Glutamatergic neuron (in vitro differentiated cells): ENCODE results near the gene C20orf204. TPM values are rescaled to one million over a fixed set of nuclear protein-coding genes. Genes with fewer than 3 reads are reported as not detected.

ENCODE experiments used
- DNase-seq: peaks from one replicate; pipeline ENCODE4 v3.0.0; 2022
- H3K27ac Mint-ChIP-seq: one replicate; pipeline ENCODE4 v1.8.0; 2020; ENCODE audit warnings: mild to moderate bottlenecking, mixed read lengths, inconsistent platforms; ENCODE audit not compliant: unreplicated experiment
- H3K27me3 Mint-ChIP-seq: one replicate; pipeline ENCODE4 v1.8.0; 2020; ENCODE audit warnings: mild to moderate bottlenecking, moderate library complexity, mixed read lengths, inconsistent platforms; ENCODE audit not compliant: unreplicated experiment
- H3K36me3 Mint-ChIP-seq: one replicate; pipeline ENCODE4 v1.8.0; 2020; ENCODE audit warnings: mild to moderate bottlenecking, mixed read lengths, inconsistent platforms; ENCODE audit not compliant: unreplicated experiment
- H3K4me1 Mint-ChIP-seq: one replicate; pipeline ENCODE4 v1.8.0; 2020; ENCODE audit warnings: mild to moderate bottlenecking, low read depth, mixed read lengths, inconsistent platforms; ENCODE audit not compliant: unreplicated experiment
- H3K4me3 Mint-ChIP-seq: one replicate; pipeline ENCODE4 v1.8.0; 2020; ENCODE audit warnings: mild to moderate bottlenecking, mixed read lengths, inconsistent platforms; ENCODE audit not compliant: unreplicated experiment
- H3K9me3 Mint-ChIP-seq: one replicate; pipeline ENCODE4 v1.8.0; 2020; ENCODE audit warnings: mild to moderate bottlenecking, moderate library complexity, mixed read lengths, inconsistent platforms; ENCODE audit not compliant: unreplicated experiment
- total RNA-seq: library from RNA; stranded (reverse); fragmentation: NEBNext Ultra II Directional; extraction: Animal tissue kit (Norgen Biotek cat#: 25700); gene quantifications from one replicate; pipeline ENCODE4 v1.2.1, GENCODE V29; 2021; ENCODE audit not compliant: unreplicated experiment
- TF ChIP-seq, protein P1 (sequence below): fragments of 200-600 bp; sonication (generic); IDR thresholded peaks from one replicate; pipeline ENCODE4 v1.5.0; 2021; ENCODE audit not compliant: partially characterized antibody, unreplicated experiment

C20orf204 gene
- total RNA-seq, 1 donor from 2014 or later = 3.9 TPM

DNA sequence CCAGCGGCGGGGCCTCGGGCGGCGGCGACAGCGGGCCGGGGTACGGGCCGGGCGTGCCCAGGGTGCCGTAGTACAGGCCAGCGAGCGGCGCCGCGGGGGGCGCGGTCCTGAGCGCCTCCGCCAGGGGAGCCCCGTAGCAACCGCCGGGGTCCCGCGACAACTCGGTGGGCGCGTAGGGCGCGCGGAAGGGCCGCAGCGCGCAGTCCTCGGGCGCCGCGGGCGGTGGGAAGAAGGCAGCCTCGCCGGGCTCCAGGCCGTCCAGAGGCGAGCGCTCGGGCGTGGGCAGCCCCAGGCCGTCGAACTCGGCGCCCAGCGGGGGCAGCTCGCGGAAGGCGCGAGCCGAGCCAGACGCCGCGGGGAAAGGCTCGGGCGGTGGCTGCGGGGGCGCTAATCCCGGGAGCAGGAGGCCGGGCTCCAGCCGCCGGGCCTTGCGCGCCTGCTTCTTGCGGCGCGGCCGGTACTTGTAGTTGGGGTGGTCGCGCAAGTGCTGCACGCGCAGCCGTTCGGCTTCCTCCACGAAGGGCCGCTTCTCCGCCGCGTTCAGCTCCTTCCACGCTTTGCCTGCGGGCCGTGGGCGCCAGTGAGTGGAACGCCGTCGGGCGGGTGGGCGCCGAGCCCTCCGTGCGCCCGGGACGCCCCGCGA, 12.5 kb downstream of the C20orf204 start:
- Mint-ChIP-seq H3K4me1 (peaks cover 15% of the 10 kb centered on the region), H3K4me3 (no peak overlapping the region), H3K36me3 (no peaks in the 10 kb centered on the region), H3K27me3 (peaks cover 22% of the 10 kb centered on the region), H3K9me3 (peaks cover 3% of the 10 kb centered on the region), H3K27ac (no peak overlapping the region)
- TF ChIP-seq, protein P1, sequence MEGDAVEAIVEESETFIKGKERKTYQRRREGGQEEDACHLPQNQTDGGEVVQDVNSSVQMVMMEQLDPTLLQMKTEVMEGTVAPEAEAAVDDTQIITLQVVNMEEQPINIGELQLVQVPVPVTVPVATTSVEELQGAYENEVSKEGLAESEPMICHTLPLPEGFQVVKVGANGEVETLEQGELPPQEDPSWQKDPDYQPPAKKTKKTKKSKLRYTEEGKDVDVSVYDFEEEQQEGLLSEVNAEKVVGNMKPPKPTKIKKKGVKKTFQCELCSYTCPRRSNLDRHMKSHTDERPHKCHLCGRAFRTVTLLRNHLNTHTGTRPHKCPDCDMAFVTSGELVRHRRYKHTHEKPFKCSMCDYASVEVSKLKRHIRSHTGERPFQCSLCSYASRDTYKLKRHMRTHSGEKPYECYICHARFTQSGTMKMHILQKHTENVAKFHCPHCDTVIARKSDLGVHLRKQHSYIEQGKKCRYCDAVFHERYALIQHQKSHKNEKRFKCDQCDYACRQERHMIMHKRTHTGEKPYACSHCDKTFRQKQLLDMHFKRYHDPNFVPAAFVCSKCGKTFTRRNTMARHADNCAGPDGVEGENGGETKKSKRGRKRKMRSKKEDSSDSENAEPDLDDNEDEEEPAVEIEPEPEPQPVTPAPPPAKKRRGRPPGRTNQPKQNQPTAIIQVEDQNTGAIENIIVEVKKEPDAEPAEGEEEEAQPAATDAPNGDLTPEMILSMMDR = no peak
- DNase-seq = no peak

DNA sequence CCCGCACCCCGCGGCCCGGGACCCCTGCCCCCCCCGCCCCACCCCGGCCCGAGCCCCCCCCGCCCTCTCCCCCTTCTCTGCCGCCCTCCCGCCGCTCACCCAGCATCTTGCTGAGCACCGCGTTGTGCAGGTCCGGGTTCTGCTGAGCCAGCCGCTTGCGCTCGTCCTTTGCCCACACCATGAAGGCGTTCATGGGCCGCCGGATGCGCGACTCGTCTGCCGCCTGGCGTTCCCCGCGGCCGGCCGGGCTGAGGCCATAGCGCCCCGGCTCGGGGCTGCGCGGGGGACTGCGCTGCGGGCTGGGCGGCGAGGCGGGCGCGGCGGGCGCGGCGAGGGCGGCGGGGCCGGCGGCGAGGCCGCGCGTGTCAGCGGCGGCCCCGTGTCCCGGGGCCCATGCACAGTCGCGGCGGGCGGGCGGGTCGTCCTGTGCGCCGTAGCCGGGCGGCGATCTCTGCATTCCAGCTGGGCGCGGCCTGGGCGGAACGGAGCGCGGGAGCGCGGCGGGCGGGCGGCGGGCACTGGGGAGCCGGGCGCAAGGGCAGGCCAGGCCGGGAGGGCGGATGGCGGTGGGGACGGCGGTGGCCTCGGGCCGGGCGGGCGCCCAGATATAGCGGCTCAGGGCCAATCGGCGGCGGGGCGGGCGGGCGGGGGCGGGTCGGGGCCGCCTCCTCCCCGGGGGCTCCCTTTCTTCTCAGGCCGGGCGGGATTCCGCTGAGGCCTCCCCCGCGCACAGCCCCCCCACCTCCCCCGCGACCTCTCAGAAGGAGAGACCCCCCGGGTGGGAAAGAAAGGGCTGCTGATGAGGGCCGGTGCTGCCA, 13.3 kb downstream of the C20orf204 start, which contains the start of gene SOX18:
Gene SOX18 (minus strand): TSS at position 580 of the 818 bp plus-strand sequence. CDS start 123 bp downstream, at position 457.
- Mint-ChIP-seq H3K36me3 (no peaks in the 10 kb centered on the region), H3K4me3 (peak within 1 kb of the TSS; percentile 49), H3K27ac (no peak within 1 kb of the TSS), H3K27me3 (peaks cover 18% of the 10 kb centered on the region), H3K9me3 (no peaks in the 10 kb centered on the region), H3K4me1 (peaks cover 12% of the 10 kb centered on the region)
- peak; percentile 74 for DNase-seq
- TF ChIP-seq, protein P1 = no peak

DNA sequence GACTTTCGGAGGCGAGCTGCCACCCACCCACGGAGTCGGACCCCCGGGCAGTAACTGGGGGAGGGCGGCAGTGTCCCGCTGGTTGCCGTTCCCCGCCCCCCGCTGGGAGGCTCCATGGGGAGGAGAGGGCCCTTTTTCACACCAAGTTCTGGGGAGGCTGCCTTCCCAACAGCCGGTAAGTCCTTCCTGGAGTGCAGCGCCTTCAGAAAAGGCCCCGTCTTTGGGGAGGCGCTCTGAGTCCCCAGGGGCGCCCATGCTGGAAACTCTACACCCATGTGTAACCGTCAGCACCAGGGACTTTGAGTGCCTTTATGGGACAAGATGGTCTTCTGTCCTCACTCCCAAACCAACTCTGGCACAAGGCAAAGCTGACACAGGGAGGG, 13.9 kb downstream of the C20orf204 start:
- Mint-ChIP-seq H3K9me3 (no peaks in the 10 kb centered on the region), H3K4me1 (peaks cover 11% of the 10 kb centered on the region), H3K27me3 (peaks cover 15% of the 10 kb centered on the region), H3K36me3 (no peaks in the 10 kb centered on the region), H3K27ac (no peak overlapping the region), H3K4me3 (peak overlapping the region; percentile 49)
- TF ChIP-seq, protein P1 = no peak
- no peak for DNase-seq

DNA sequence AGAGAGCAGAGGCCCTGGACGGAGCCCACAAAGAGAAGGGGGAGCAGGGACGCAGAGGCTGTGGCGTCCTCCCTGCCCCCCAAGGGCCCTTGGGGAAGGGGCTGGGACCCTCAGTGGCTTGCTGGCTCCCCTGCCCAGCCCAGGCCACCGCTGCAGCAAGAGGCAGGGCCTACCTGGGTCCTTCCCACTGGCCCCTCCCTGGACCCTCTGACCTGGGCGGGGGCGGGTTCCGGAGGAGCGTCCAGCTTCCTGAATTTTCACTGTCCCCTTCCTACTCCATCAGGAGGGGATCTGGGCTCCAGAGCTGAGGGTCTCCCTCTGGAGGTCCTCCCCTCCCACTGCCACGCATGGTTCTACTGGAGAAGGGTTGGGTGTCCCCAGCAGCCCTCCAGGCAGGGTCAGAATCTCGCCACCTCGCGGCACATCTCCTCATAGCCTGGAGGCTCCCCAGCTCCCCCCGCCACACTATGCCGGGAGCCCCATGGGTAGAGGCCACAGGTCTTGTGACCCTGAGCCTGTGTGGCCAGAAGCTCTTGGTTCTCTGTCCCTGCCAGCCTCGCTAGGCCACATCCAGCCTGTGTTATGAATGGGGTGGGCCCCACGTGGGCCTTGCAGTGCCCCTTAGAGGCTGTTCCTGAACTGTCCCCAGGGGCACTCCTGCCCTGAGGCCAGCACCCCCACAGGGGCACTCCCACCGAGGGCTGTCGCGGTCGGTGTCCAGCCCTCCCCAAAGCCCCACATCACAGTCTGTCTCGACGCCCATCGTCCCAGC, 14.5 kb downstream of the C20orf204 start:
- Mint-ChIP-seq H3K27ac (no peak overlapping the region), H3K4me1 (peaks cover 11% of the 10 kb centered on the region), H3K9me3 (peaks cover 2% of the 10 kb centered on the region), H3K27me3 (peaks cover 20% of the 10 kb centered on the region), H3K4me3 (no peak overlapping the region), H3K36me3 (no peaks in the 10 kb centered on the region)
- TF ChIP-seq, protein P1 = no peak
- DNase-seq = no peak
